ENCODE data around the gene GYPB.
"Not testable (repeated sequence)": the region's sequence is repeated elsewhere in the genome, so short reads cannot be mapped to it uniquely, and the experiment has no call there.

Gene GYPB

GRCh38 chr4:144006200-144006803 is 12.9 kb downstream of the GYPB start:
- not testable (repeated sequence) for H3K79me1 ChIP-seq (ENCODE audit: low read length); H3K27me3 ChIP-seq (ENCODE audit: insufficient read depth, low read length, poor library complexity); H3K4ac ChIP-seq (ENCODE audit: low read depth, low read length); H3K23ac ChIP-seq (ENCODE audit: low read length); H3K18ac ChIP-seq (ENCODE audit: low read length); DNase-seq; H4K8ac ChIP-seq (ENCODE audit: low read depth, low read length); H2AK5ac ChIP-seq (ENCODE audit: low read length); H3K56ac ChIP-seq (ENCODE audit: low read length); H3K79me2 ChIP-seq (ENCODE audit: control insufficient read depth, insufficient read depth, low read length); H2BK120ac ChIP-seq (ENCODE audit: low read depth, low read length); H3K27ac ChIP-seq (ENCODE audit: low read depth, low read length); H3K36me3 ChIP-seq (ENCODE audit: control insufficient read depth, insufficient read depth, low read length); H4K5ac ChIP-seq (ENCODE audit: low read length); H3K4me1 ChIP-seq (ENCODE audit: control insufficient read depth, low read depth, low read length); H3K9ac ChIP-seq (ENCODE audit: low read length); H3K4me3 ChIP-seq (ENCODE audit: low read length); H2BK5ac ChIP-seq (ENCODE audit: low read length); H2BK15ac ChIP-seq (replicated peaks; ENCODE audit: low read depth); H3K4me2 ChIP-seq (ENCODE audit: low read length)
- no CpG with 5 or more reads among the region's 2 CpGs for WGBS (ENCODE audit: extremely low coverage, insufficient coverage, low lambda C conversion rate)

GRCh38 chr4:144005558-144005953 is 13.6 kb downstream of the GYPB start:
- H3K79me2 ChIP-seq (ENCODE audit: control insufficient read depth, insufficient read depth, low read length); DNase-seq; H3K27ac ChIP-seq (ENCODE audit: low read depth, low read length); H2BK15ac ChIP-seq (replicated peaks; ENCODE audit: low read depth); H3K27me3 ChIP-seq (ENCODE audit: insufficient read depth, low read length, poor library complexity); H4K5ac ChIP-seq (ENCODE audit: low read length); H3K9ac ChIP-seq (ENCODE audit: low read length); H3K18ac ChIP-seq (ENCODE audit: low read length); H2BK5ac ChIP-seq (ENCODE audit: low read length); H3K56ac ChIP-seq (ENCODE audit: low read length); H2AK5ac ChIP-seq (ENCODE audit: low read length); H2BK120ac ChIP-seq (ENCODE audit: low read depth, low read length); H3K36me3 ChIP-seq (ENCODE audit: control insufficient read depth, insufficient read depth, low read length); H3K4me1 ChIP-seq (ENCODE audit: control insufficient read depth, low read depth, low read length); H4K8ac ChIP-seq (ENCODE audit: low read depth, low read length); H3K4me3 ChIP-seq (ENCODE audit: low read length); H3K79me1 ChIP-seq (ENCODE audit: low read length); H3K4me2 ChIP-seq (ENCODE audit: low read length); H3K4ac ChIP-seq (ENCODE audit: low read depth, low read length); H3K23ac ChIP-seq (ENCODE audit: low read length): not testable (repeated sequence)

GRCh38 chr4:144004868-144005557 is 14.2 kb downstream of the GYPB start:
- not testable (repeated sequence) for H3K9ac ChIP-seq (ENCODE audit: low read length); H3K4ac ChIP-seq (ENCODE audit: low read depth, low read length)

GRCh38 chr4:144003890-144004265 is 15.3 kb downstream of the GYPB start:
- H3K36me3 ChIP-seq (ENCODE audit: control insufficient read depth, insufficient read depth, low read length), result not testable (repeated sequence)

More at GRCh38 chr4:144004868-144005557, 14.2 kb downstream of the GYPB start:
- H3K23ac ChIP-seq (ENCODE audit: low read length); H4K8ac ChIP-seq (ENCODE audit: low read depth, low read length); DNase-seq; H3K56ac ChIP-seq (ENCODE audit: low read length); H3K27me3 ChIP-seq (ENCODE audit: insufficient read depth, low read length, poor library complexity); H4K5ac ChIP-seq (ENCODE audit: low read length); H2BK120ac ChIP-seq (ENCODE audit: low read depth, low read length); H2BK5ac ChIP-seq (ENCODE audit: low read length); H3K18ac ChIP-seq (ENCODE audit: low read length); H3K27ac ChIP-seq (ENCODE audit: low read depth, low read length); H3K79me2 ChIP-seq (ENCODE audit: control insufficient read depth, insufficient read depth, low read length); H3K79me1 ChIP-seq (ENCODE audit: low read length); H3K4me1 ChIP-seq (ENCODE audit: control insufficient read depth, low read depth, low read length); H3K4me2 ChIP-seq (ENCODE audit: low read length); H2BK15ac ChIP-seq (replicated peaks; ENCODE audit: low read depth); H3K4me3 ChIP-seq (ENCODE audit: low read length); H2AK5ac ChIP-seq (ENCODE audit: low read length); H3K36me3 ChIP-seq (ENCODE audit: control insufficient read depth, insufficient read depth, low read length): not testable (repeated sequence)
- WGBS (ENCODE audit: extremely low coverage, insufficient coverage, low lambda C conversion rate), result no CpG with 5 or more reads among the region's 4 CpGs

GRCh38 chr4:144003205-144003889 is 15.8 kb downstream of the GYPB start:
- H3K4ac ChIP-seq (ENCODE audit: low read depth, low read length); H3K9ac ChIP-seq (ENCODE audit: low read length); H2AK5ac ChIP-seq (ENCODE audit: low read length); H2BK120ac ChIP-seq (ENCODE audit: low read depth, low read length); H3K27me3 ChIP-seq (ENCODE audit: insufficient read depth, low read length, poor library complexity); H3K18ac ChIP-seq (ENCODE audit: low read length); H3K36me3 ChIP-seq (ENCODE audit: control insufficient read depth, insufficient read depth, low read length); H3K4me2 ChIP-seq (ENCODE audit: low read length); H3K56ac ChIP-seq (ENCODE audit: low read length); H3K4me1 ChIP-seq (ENCODE audit: control insufficient read depth, low read depth, low read length); H3K4me3 ChIP-seq (ENCODE audit: low read length); H3K79me1 ChIP-seq (ENCODE audit: low read length); H4K5ac ChIP-seq (ENCODE audit: low read length); H4K8ac ChIP-seq (ENCODE audit: low read depth, low read length); H2BK15ac ChIP-seq (replicated peaks; ENCODE audit: low read depth); H3K79me2 ChIP-seq (ENCODE audit: control insufficient read depth, insufficient read depth, low read length); H2BK5ac ChIP-seq (ENCODE audit: low read length); H3K23ac ChIP-seq (ENCODE audit: low read length): not testable (repeated sequence)
- DNase-seq, result peak; percentile 23
- peak overlapping the region; percentile 44 for H3K27ac ChIP-seq (ENCODE audit: low read depth, low read length)
- WGBS (ENCODE audit: extremely low coverage, insufficient coverage, low lambda C conversion rate), result no CpG with 5 or more reads among the region's 2 CpGs

More at GRCh38 chr4:144003890-144004265, 15.3 kb downstream of the GYPB start:
- DNase-seq; H3K4ac ChIP-seq (ENCODE audit: low read depth, low read length); H3K56ac ChIP-seq (ENCODE audit: low read length); H2BK120ac ChIP-seq (ENCODE audit: low read depth, low read length); H3K79me1 ChIP-seq (ENCODE audit: low read length); H4K5ac ChIP-seq (ENCODE audit: low read length); H3K18ac ChIP-seq (ENCODE audit: low read length); H3K9ac ChIP-seq (ENCODE audit: low read length); H3K23ac ChIP-seq (ENCODE audit: low read length); H3K79me2 ChIP-seq (ENCODE audit: control insufficient read depth, insufficient read depth, low read length); H3K27me3 ChIP-seq (ENCODE audit: insufficient read depth, low read length, poor library complexity); H4K8ac ChIP-seq (ENCODE audit: low read depth, low read length); H3K4me3 ChIP-seq (ENCODE audit: low read length); H2AK5ac ChIP-seq (ENCODE audit: low read length); H2BK15ac ChIP-seq (replicated peaks; ENCODE audit: low read depth); H3K4me2 ChIP-seq (ENCODE audit: low read length); H2BK5ac ChIP-seq (ENCODE audit: low read length); H3K4me1 ChIP-seq (ENCODE audit: control insufficient read depth, low read depth, low read length): not testable (repeated sequence)
- H3K27ac ChIP-seq (ENCODE audit: low read depth, low read length), result peak overlapping the region; percentile 44
